Nephron progenitor cell (in vitro differentiated cells): ENCODE data around the gene NSUN4.
"Not testable (repeated sequence)": the region's sequence is repeated elsewhere in the genome, so short reads cannot be mapped to it uniquely, and the experiment has no call there.

Experiments
- DNase-seq: peaks from one replicate; pipeline ENCODE4 v3.0.0; 2021
- H3K27ac Mint-ChIP-seq: 2 replicates; pipeline ENCODE4 v1.8.0; 2021; ENCODE audit warnings: mild to moderate bottlenecking, moderate library complexity, mixed read lengths
- H3K27me3 Mint-ChIP-seq: 2 replicates; pipeline ENCODE4 v1.8.0; 2021; ENCODE audit warnings: mild to moderate bottlenecking, low read depth, mixed read lengths; ENCODE audit not compliant: poor library complexity
- H3K36me3 Mint-ChIP-seq: 2 replicates; pipeline ENCODE4 v1.8.0; 2021; ENCODE audit warnings: low read depth, mixed read lengths
- H3K4me1 Mint-ChIP-seq: 2 replicates; pipeline ENCODE4 v1.8.0; 2021; ENCODE audit warnings: mixed read lengths
- H3K4me3 Mint-ChIP-seq: 2 replicates; pipeline ENCODE4 v1.8.0; 2021; ENCODE audit warnings: mild to moderate bottlenecking, moderate library complexity, mixed read lengths
- H3K9me3 Mint-ChIP-seq: 2 replicates; pipeline ENCODE4 v1.8.0; 2021; ENCODE audit warnings: mild to moderate bottlenecking, moderate library complexity, mixed read lengths
- CTCF ChIP-seq: fragments of 200-600 bp; sonication (generic); IDR thresholded peaks from 2 replicates; pipeline ENCODE4 v1.5.0; 2021; ENCODE audit warnings: antibody characterized with exemption

The NSUN4 gene

GRCh38 chr1:46364612-46365011 lies 24.0 kb downstream of the NSUN4 start:
- TF ChIP-seq CTCF: no peak
- no peak for DNase-seq
- Mint-ChIP-seq H3K9me3 (no peaks in the 10 kb centered on the region), H3K4me1 (peaks cover 11% of the 10 kb centered on the region), H3K36me3 (peaks cover 59% of the 10 kb centered on the region), H3K27ac (no peak overlapping the region), H3K27me3 (no peaks in the 10 kb centered on the region), H3K4me3 (no peak overlapping the region)

- peaks cover 59% of the 10 kb centered on the region for H3K36me3 Mint-ChIP-seq
- H3K27me3 Mint-ChIP-seq, H3K4me3 Mint-ChIP-seq: not testable (repeated sequence)
These were observed 25.2 kb downstream of the NSUN4 start for GRCh38 chr1:46365796-46366195.

GRCh38 chr1:46367072-46367471 lies 26.5 kb downstream of the NSUN4 start:
- peaks cover 60% of the 10 kb centered on the region for H3K36me3 Mint-ChIP-seq
- no peak overlapping the region for H3K27ac Mint-ChIP-seq
- no peak overlapping the region for H3K4me3 Mint-ChIP-seq
- H3K27me3 Mint-ChIP-seq: peaks cover 3% of the 10 kb centered on the region
- no peak for DNase-seq
- H3K4me1 Mint-ChIP-seq: peaks cover 16% of the 10 kb centered on the region
- H3K9me3 Mint-ChIP-seq: no peaks in the 10 kb centered on the region
- no peak for TF ChIP-seq CTCF

More at GRCh38 chr1:46365796-46366195, 25.2 kb downstream of the NSUN4 start:
- not testable (repeated sequence) for DNase-seq, H3K9me3 Mint-ChIP-seq, H3K27ac Mint-ChIP-seq
- H3K4me1 Mint-ChIP-seq: peaks cover 16% of the 10 kb centered on the region

DNA sequence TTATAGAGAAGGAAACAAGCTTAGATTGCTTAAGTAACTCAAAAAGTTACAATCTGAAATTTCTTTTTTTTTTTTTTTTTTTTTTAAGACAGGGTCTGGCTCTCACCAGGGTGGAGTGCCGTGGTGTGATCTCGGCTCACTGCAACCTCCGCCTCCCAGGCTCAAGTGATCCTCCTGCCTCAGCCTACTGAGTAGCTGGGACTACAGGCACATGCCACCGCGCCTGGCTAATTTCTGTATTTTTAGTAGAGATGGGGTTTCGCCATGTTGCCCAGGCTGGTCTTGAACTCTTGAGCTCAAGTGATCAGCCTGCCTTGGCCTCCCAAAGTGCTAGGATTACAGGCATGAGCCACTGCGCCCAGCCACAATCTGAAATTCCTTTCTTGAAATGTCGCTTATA lies 27.1 kb downstream of the NSUN4 start:
- H3K27ac Mint-ChIP-seq, H3K4me3 Mint-ChIP-seq, DNase-seq, H3K9me3 Mint-ChIP-seq, H3K27me3 Mint-ChIP-seq: not testable (repeated sequence)
- Mint-ChIP-seq H3K4me1 (peaks cover 21% of the 10 kb centered on the region), H3K36me3 (peaks cover 62% of the 10 kb centered on the region)

DNA sequence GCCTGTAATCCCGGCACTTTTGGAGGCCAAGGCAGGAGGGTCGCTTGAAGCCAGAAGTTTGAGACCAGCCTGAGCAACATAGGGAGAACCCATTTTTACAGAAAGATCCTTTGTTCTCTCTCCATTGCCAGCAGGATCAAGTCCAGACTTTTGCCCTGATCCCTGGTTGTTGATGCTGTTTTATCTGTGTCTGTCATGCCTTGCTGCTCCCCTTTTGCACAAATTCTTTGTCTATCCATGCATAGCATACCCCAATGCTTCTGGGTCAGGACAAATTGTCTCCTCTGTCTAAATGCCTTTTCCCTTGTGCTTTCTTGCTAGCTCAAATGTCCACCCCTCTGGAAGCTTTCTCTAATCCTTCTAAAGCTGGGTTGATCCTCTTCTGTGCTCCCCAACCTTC lies 28.2 kb downstream of the NSUN4 start:
- Mint-ChIP-seq H3K27ac (peak overlapping the region; percentile 81), H3K36me3 (peaks cover 62% of the 10 kb centered on the region), H3K27me3 (peaks cover 3% of the 10 kb centered on the region), H3K4me1 (peaks cover 21% of the 10 kb centered on the region), H3K9me3 (no peaks in the 10 kb centered on the region), H3K4me3 (no peak overlapping the region)
- no peak for DNase-seq
- TF ChIP-seq CTCF: no peak

GRCh38 chr1:46369542-46370213 lies 29.1 kb downstream of the NSUN4 start:
- peaks cover 3% of the 10 kb centered on the region for H3K27me3 Mint-ChIP-seq
- DNase-seq: no peak
- peaks cover 62% of the 10 kb centered on the region for H3K36me3 Mint-ChIP-seq
- no peaks in the 10 kb centered on the region for H3K9me3 Mint-ChIP-seq
- no peak for TF ChIP-seq CTCF
- H3K27ac Mint-ChIP-seq: no peak overlapping the region
- no peak overlapping the region for H3K4me3 Mint-ChIP-seq
- H3K4me1 Mint-ChIP-seq: peaks cover 21% of the 10 kb centered on the region

DNA sequence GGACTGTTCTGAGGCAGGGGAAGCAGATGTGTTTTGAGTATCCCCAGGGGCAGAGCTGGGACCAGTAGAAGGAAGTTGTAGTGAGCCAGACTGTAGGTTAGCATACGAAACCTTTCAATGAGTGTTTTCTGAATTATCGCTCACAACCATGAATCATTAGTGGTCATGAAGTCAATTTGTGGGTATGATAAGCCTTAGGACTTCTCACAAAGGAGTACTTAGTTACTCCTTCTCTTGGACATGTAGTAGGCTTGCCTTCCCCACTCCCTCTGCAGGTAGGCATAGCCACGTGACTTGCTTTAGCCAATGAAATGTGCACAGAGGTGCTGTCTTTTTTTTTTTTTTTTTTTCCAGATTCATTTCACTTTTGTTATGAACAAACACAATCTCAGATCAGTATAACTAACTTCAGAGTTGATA lies 29.6 kb downstream of the NSUN4 start:
- Mint-ChIP-seq H3K27ac (no peak overlapping the region), H3K9me3 (no peaks in the 10 kb centered on the region), H3K4me1 (peaks cover 21% of the 10 kb centered on the region), H3K27me3 (peaks cover 3% of the 10 kb centered on the region), H3K4me3 (no peak overlapping the region), H3K36me3 (peaks cover 56% of the 10 kb centered on the region)
- no peak for DNase-seq
- TF ChIP-seq CTCF: no peak
